Fibroblast of lung (primary cell): Measurements from ENCODE around the gene GRIN2A. TPM values are rescaled to one million over a fixed set of nuclear protein-coding genes. Genes with fewer than 3 reads are reported as not detected.
A peak's percentile ranks its signal among the peaks of the same experiment; 100 is the strongest.

Experiments used
- DNase-seq, 2 donors: peaks; one replicate each; pipeline versions ENCODE4 v3.0.0 to v3.0.0-alpha.2; 2010; ENCODE audit warnings: low read depth in 2 of 2
- H2AFZ ChIP-seq: 2 replicates; pipeline ENCODE4 v1.5.1; 2012; ENCODE audit warnings: low read length, control low read depth, inconsistent platforms
- H3K27ac ChIP-seq: 2 replicates; pipeline ENCODE4 v1.5.1; 2011; ENCODE audit warnings: low read length, control low read depth; ENCODE audit not compliant: insufficient read depth
- H3K27me3 ChIP-seq: 2 replicates; pipeline ENCODE4 v1.5.1; 2011; ENCODE audit warnings: mild to moderate bottlenecking, low read length; ENCODE audit not compliant: control insufficient read depth, insufficient read depth
- H3K36me3 ChIP-seq: 2 replicates; pipeline ENCODE4 v1.5.1; 2011; ENCODE audit warnings: low read length; ENCODE audit not compliant: control insufficient read depth, insufficient read depth
- H3K4me1 ChIP-seq: 2 replicates; pipeline ENCODE4 v1.5.1; 2011; ENCODE audit warnings: low read length; ENCODE audit not compliant: control insufficient read depth, insufficient read depth; ENCODE audit errors: extremely low read depth
- H3K4me2 ChIP-seq: 2 replicates; pipeline ENCODE4 v1.5.1; 2011; ENCODE audit warnings: low read length, control low read depth; ENCODE audit not compliant: insufficient read depth; ENCODE audit errors: extremely low read depth
- H3K4me3 ChIP-seq, 4 experiments: fragments of 200-600 bp in 1 of 4; sonication (generic) in 1 of 4; replicated peaks in 1 of 4; 2 replicates each; pipeline ENCODE4 v1.5.1; 2011 to 2016; ENCODE audit warnings: low read length in 4 of 4, low read depth in 3 of 4, mild to moderate bottlenecking in 3 of 4, control low read depth in 2 of 4, inconsistent platforms in 1 of 4, mixed read lengths in 1 of 4; ENCODE audit not compliant: insufficient read depth in 1 of 4; ENCODE audit errors: control extremely low read depth in 1 of 4
- H3K79me2 ChIP-seq: 2 replicates; pipeline ENCODE4 v1.5.1; 2012; ENCODE audit warnings: mild to moderate bottlenecking, low read length, inconsistent platforms; ENCODE audit not compliant: control insufficient read depth, insufficient read depth
- H3K9ac ChIP-seq: 2 replicates; pipeline ENCODE4 v1.5.1; 2011; ENCODE audit warnings: mild to moderate bottlenecking, low read length, control low read depth; ENCODE audit not compliant: insufficient read depth
- H3K9me3 ChIP-seq: 2 replicates; pipeline ENCODE4 v1.5.1; 2012; ENCODE audit warnings: low read depth, low read length; ENCODE audit not compliant: control insufficient read depth, insufficient read depth
- H4K20me1 ChIP-seq: 2 replicates; pipeline ENCODE4 v1.5.1; 2011; ENCODE audit warnings: low read length; ENCODE audit not compliant: control insufficient read depth, insufficient read depth; ENCODE audit errors: extremely low read depth
- CTCF ChIP-seq, 2 donors: IDR thresholded peaks in 1 of 2; conservative IDR thresholded peaks in 1 of 2; 1 replicate in 1 of 2; 2 replicates in 1 of 2; pipeline ENCODE4 v1.5.1; 2011 to 2012; ENCODE audit warnings: low read length in 2 of 2, control low read depth in 1 of 2, inconsistent platforms in 1 of 2, low read depth in 1 of 2, mild to moderate bottlenecking in 1 of 2
- EZH2 ChIP-seq: IDR thresholded peaks from 2 replicates; pipeline ENCODE4 v1.5.1; 2012; ENCODE audit warnings: low read length, control low read depth, mild to moderate bottlenecking; ENCODE audit errors: missing control alignments
- polyA plus RNA-seq, 2 donors: library from polyadenylated mRNA; depleted of rRNA in 1 of 2; stranded (reverse) in 1 of 2; unstranded in 1 of 2; fragments of >200 nt; gene quantifications; 2 replicates each; pipeline ENCODE4 v1.2.1, GENCODE V29; 2011 to 2012; ENCODE audit warnings: missing spikeins in 1 of 2
- total RNA-seq: library from RNA; depleted of rRNA; stranded (reverse); fragments of >200 nt; gene quantifications from 2 replicates; pipeline ENCODE4 v1.2.1, GENCODE V29; 2014

Gene GRIN2A
- total and polyA plus RNA-seq, 2 donors (not counting 1 experiment from before 2014, with no cell fraction given) = 0.15 to 0.33 TPM

- H3K36me3 ChIP-seq = no peaks in the 10 kb centered on the region
- H2AFZ ChIP-seq = no peak overlapping the region
- peak in 1 of 2 donors; percentile 97 for DNase-seq
- H3K27ac ChIP-seq = peak overlapping the region; percentile 32
- no peaks in the 10 kb centered on the region for H3K27me3 ChIP-seq
- H3K4me1 ChIP-seq = peaks cover 3% of the 10 kb centered on the region
- no peak overlapping the region for H3K9ac ChIP-seq
- peak overlapping the region; percentile 30 for H3K4me2 ChIP-seq
- H3K9me3 ChIP-seq = no peaks in the 10 kb centered on the region
- no peak overlapping the region for H3K4me3 ChIP-seq
- H4K20me1 ChIP-seq = no peaks in the 10 kb centered on the region
- H3K79me2 ChIP-seq = no peaks in the 10 kb centered on the region
- TF ChIP-seq CTCF (conservative IDR thresholded peaks at IDR 0.05 in 1 of 2, IDR thresholded peaks at IDR 0.05 in 1 of 2; ENCODE audit: low read depth in 1 of 2, low read length in 2 of 2) = no peak
- no peak for TF ChIP-seq EZH2
Observed at GRCh38 chr16:10126686-10127085, 55.5 kb downstream of the GRIN2A start.

- no peak overlapping the region for H3K4me2 ChIP-seq
- H3K79me2 ChIP-seq = no peaks in the 10 kb centered on the region
- no peak overlapping the region for H3K27ac ChIP-seq
- no peak overlapping the region for H3K9ac ChIP-seq
- H3K4me3 ChIP-seq = no peak overlapping the region
- TF ChIP-seq CTCF (conservative IDR thresholded peaks at IDR 0.05 in 1 of 2, IDR thresholded peaks at IDR 0.05 in 1 of 2; ENCODE audit: low read depth in 1 of 2, low read length in 2 of 2) (no peak), EZH2 (no peak)
- peaks cover 7% of the 10 kb centered on the region for H3K4me1 ChIP-seq
- no peaks in the 10 kb centered on the region for H4K20me1 ChIP-seq
- H3K36me3 ChIP-seq = no peaks in the 10 kb centered on the region
- H2AFZ ChIP-seq = no peak overlapping the region
- H3K9me3 ChIP-seq = no peaks in the 10 kb centered on the region
- DNase-seq = peak in 1 of 2 donors; percentile 56
- no peaks in the 10 kb centered on the region for H3K27me3 ChIP-seq
Observed at GRCh38 chr16:10123141-10123540, 59.1 kb downstream of the GRIN2A start.

DNA sequence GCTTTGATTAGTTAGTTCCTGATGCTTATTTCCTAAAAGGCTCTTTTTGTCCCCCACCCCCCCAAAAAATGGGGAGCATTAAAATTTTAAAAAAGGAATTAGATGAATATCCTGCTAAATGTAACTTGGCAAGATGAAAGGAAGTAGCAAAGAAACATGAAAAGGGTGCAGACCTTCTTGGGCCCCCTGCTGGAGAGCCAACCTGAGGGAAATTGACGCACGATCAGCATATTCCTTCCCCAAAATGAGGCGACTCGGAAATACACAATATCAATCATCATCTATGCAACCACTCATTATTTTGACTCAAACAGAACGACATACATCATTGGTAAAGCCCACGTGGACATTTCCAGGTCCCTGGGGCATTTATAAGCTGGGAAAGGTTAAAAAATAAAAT, 59.7 kb downstream of the GRIN2A start:
- no peak overlapping the region for H3K9ac ChIP-seq
- no peak overlapping the region for H3K4me3 ChIP-seq
- TF ChIP-seq CTCF (conservative IDR thresholded peaks at IDR 0.05 in 1 of 2, IDR thresholded peaks at IDR 0.05 in 1 of 2; ENCODE audit: low read depth in 1 of 2, low read length in 2 of 2) = peak in 1 of 2 donors; percentile 23
- TF ChIP-seq EZH2 = no peak
- no peaks in the 10 kb centered on the region for H4K20me1 ChIP-seq
- H2AFZ ChIP-seq = no peak overlapping the region
- no peaks in the 10 kb centered on the region for H3K36me3 ChIP-seq
- H3K27me3 ChIP-seq = no peaks in the 10 kb centered on the region
- H3K27ac ChIP-seq = no peak overlapping the region
- H3K79me2 ChIP-seq = no peaks in the 10 kb centered on the region
- H3K4me2 ChIP-seq = no peak overlapping the region
- H3K4me1 ChIP-seq = peaks cover 7% of the 10 kb centered on the region
- no peaks in the 10 kb centered on the region for H3K9me3 ChIP-seq
- peak in 1 of 2 donors; percentile 42 for DNase-seq
